Ishikawa (cell line): ENCODE measurements around the gene URB1.

Source experiments
- CEBPB ChIP-seq: IDR thresholded peaks from 2 replicates; pipeline ENCODE4 v1.6.1; 2012
- CREB1 ChIP-seq: IDR thresholded peaks from 2 replicates; pipeline ENCODE4 v1.6.1; 2012; ENCODE audit warnings: low read depth
- EGR1 ChIP-seq: IDR thresholded peaks from 2 replicates; pipeline ENCODE4 v1.6.1; 2012
- EP300 ChIP-seq: IDR thresholded peaks from 2 replicates; pipeline ENCODE4 v1.6.1; 2012; ENCODE audit warnings: borderline replicate concordance
- FOXM1 ChIP-seq: IDR thresholded peaks from 2 replicates; pipeline ENCODE4 v1.6.1; 2012; ENCODE audit warnings: low read depth, borderline replicate concordance
- NFIC ChIP-seq: IDR thresholded peaks from 2 replicates; pipeline ENCODE4 v1.6.1; 2012
- RAD21 ChIP-seq: IDR thresholded peaks from 2 replicates; pipeline ENCODE4 v1.6.1; 2012; ENCODE audit warnings: low read depth
- TAF1 ChIP-seq: IDR thresholded peaks from 2 replicates; pipeline ENCODE4 v1.6.1; 2012; ENCODE audit warnings: low read depth, mild to moderate bottlenecking
- TCF12 ChIP-seq: IDR thresholded peaks from 2 replicates; pipeline ENCODE4 v1.6.1; 2012; ENCODE audit warnings: low read depth
- TEAD4 ChIP-seq: IDR thresholded peaks from 2 replicates; pipeline ENCODE4 v1.6.1; 2012
- YY1 ChIP-seq: IDR thresholded peaks from 2 replicates; pipeline ENCODE4 v1.6.1; 2012; ENCODE audit warnings: low read depth
- ZBTB7A ChIP-seq: IDR thresholded peaks from 2 replicates; pipeline ENCODE4 v1.6.1; 2012; ENCODE audit warnings: low read depth
- TF ChIP-seq, protein P1 (sequence below): IDR thresholded peaks from 2 replicates; pipeline ENCODE4 v1.6.1; 2012
- TF ChIP-seq, protein P2 (sequence below): IDR thresholded peaks from 2 replicates; pipeline ENCODE4 v1.6.1; 2012; ENCODE audit warnings: low read depth, mild to moderate bottlenecking
- TF ChIP-seq, protein P3 (sequence below): IDR thresholded peaks from 2 replicates; pipeline ENCODE4 v1.6.1; 2012

Gene URB1

DNA sequence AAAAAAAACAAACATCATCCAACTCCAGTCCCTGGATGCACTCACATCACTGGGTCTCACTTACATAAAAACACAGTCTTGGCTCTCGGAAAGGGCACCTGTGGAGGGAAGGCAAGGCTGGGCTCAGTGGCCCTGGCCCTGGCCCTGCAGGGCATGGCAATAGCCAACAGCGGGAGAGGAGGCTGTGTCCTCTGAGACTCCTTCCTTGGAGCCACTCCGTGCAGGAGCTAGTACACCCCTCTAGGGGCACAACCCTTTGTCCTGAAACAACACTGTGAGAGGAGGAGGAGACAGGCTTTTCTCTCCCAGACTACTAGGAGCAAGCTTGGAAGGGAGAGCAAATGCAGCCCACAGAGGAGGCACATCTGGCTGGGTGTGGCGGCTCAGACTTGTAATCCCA lies 28.0 kb downstream of the URB1 start:
- TF ChIP-seq TEAD4 (no peak), RAD21 (no peak), FOXM1 (no peak), NFIC (no peak), TCF12 (no peak), EP300 (no peak), CREB1 (no peak), ZBTB7A (no peak), EGR1 (no peak), TAF1 (no peak), CEBPB (no peak), YY1 (no peak)
- TF ChIP-seq, protein P1, sequence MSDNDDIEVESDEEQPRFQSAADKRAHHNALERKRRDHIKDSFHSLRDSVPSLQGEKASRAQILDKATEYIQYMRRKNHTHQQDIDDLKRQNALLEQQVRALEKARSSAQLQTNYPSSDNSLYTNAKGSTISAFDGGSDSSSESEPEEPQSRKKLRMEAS: no peak
- TF ChIP-seq, protein P2, sequence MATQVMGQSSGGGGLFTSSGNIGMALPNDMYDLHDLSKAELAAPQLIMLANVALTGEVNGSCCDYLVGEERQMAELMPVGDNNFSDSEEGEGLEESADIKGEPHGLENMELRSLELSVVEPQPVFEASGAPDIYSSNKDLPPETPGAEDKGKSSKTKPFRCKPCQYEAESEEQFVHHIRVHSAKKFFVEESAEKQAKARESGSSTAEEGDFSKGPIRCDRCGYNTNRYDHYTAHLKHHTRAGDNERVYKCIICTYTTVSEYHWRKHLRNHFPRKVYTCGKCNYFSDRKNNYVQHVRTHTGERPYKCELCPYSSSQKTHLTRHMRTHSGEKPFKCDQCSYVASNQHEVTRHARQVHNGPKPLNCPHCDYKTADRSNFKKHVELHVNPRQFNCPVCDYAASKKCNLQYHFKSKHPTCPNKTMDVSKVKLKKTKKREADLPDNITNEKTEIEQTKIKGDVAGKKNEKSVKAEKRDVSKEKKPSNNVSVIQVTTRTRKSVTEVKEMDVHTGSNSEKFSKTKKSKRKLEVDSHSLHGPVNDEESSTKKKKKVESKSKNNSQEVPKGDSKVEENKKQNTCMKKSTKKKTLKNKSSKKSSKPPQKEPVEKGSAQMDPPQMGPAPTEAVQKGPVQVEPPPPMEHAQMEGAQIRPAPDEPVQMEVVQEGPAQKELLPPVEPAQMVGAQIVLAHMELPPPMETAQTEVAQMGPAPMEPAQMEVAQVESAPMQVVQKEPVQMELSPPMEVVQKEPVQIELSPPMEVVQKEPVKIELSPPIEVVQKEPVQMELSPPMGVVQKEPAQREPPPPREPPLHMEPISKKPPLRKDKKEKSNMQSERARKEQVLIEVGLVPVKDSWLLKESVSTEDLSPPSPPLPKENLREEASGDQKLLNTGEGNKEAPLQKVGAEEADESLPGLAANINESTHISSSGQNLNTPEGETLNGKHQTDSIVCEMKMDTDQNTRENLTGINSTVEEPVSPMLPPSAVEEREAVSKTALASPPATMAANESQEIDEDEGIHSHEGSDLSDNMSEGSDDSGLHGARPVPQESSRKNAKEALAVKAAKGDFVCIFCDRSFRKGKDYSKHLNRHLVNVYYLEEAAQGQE: no peak
- TF ChIP-seq, protein P3, sequence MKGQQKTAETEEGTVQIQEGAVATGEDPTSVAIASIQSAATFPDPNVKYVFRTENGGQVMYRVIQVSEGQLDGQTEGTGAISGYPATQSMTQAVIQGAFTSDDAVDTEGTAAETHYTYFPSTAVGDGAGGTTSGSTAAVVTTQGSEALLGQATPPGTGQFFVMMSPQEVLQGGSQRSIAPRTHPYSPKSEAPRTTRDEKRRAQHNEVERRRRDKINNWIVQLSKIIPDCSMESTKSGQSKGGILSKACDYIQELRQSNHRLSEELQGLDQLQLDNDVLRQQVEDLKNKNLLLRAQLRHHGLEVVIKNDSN: no peak

DNA sequence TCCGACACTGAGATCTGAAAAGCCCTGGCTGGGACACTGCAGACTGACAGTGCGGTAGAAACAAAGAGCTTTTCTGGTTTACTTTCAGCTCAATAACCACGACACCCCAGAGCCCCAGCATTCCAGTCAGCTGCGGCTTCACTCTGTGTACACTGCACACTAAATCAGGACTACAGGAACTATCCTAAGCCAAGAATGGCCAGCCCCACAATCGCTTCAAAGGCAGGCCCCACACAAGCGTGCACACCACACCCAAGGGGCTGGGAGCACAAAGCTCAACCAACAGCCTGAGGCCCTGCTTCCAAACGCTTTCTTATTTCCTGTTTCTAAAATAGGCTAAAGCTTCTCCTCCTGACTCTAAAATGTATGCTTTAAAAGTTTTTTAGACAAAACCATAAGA lies 28.4 kb downstream of the URB1 start:
- no peak for TF ChIP-seq TCF12
- TF ChIP-seq, protein P1: no peak
- TF ChIP-seq, protein P3: no peak
- no peak for TF ChIP-seq RAD21
- TF ChIP-seq CEBPB: no peak
- no peak for TF ChIP-seq ZBTB7A
- TF ChIP-seq TEAD4: no peak
- TF ChIP-seq FOXM1: no peak
- TF ChIP-seq NFIC: no peak

DNA sequence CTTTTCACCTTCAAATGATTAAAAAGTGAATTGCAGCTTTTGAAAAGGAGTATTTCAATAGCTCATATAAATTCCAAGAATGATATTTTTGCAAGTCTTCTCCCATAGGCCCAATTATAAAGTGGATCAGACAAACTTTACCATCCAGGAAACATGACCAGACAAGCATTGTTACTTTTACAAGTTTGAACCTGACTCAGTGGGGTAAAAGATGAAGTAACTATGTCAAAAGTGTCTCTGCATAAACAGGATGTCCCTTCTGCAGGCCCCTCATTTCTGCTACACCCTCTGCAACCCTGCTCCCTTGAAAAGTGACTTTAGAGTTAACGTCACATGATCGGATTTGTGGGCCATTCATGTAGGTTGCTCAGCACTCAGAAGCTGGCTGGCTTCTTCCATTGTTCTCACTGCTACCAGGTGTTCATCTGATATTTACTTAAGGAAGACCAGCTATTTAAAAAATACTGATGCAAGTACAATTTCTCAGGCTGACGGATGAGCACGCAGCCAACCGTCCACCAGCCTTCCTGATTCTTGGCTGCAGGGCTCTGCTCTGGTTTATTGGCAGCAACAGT lies 32.3 kb downstream of the URB1 start:
- TF ChIP-seq CREB1 (no peak), RAD21 (no peak), CEBPB (no peak), EP300 (no peak), ZBTB7A (no peak), TCF12 (no peak), TAF1 (no peak), FOXM1 (no peak), YY1 (no peak), TEAD4 (no peak), NFIC (no peak), EGR1 (no peak)
- TF ChIP-seq, protein P2: no peak
- TF ChIP-seq, protein P3: no peak

DNA sequence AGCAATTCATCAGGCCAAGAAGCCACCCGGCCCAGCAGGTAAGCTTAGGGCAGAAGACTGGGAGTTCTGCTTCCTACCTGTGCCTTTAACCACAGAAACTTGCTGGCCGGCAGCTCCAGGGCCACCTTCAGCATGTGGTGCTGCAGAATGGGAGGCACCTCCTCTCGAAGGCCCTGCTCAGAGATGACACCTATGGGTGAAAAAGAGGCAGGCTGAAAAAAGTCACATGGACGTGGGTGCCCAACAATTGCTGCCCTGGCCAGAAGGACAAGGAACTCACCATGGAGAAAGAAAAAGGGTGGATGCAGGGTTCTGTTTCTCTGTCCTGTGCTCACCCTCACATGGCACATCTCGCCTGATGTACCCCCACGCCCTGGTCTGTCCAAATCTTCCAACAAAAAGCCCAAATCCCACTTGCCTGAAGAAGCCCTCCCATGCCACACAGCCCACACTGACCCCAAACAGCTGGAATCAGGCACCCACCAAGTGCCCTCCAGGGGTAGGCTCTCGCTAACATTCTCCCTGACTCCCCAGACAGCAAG lies 33.0 kb downstream of the URB1 start:
- TF ChIP-seq EGR1 (no peak), EP300 (no peak)

DNA sequence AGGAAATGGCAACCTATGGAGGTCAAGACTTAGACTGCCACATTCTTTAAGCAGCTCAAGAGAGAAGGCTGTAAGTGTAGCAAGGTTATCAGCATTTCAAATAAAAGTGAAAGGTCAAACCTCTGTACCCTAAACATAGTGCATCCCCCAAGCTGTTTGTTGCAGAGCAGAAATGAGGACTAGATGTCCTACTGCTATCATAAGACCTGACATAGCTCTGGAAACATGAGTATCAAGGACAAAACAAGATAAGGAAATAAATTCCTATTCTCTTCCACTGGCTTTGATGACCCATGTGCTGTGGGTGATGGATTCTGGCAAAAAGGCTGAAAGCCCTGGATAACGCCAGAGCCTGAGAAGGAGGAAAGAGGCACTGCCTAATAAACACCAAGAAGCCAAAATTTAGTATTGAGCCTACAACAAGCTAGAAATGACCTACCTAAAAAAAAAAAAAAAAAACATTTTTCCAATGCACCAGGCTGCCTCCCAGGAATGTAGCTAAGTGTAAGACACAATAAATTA lies 35.9 kb downstream of the URB1 start:
- no peak for TF ChIP-seq FOXM1
- TF ChIP-seq, protein P2: no peak
- TF ChIP-seq NFIC: no peak
- TF ChIP-seq, protein P1: no peak
- TF ChIP-seq, protein P3: no peak
- TF ChIP-seq CREB1: no peak
- TF ChIP-seq TAF1: no peak
- TF ChIP-seq EP300: no peak
- TF ChIP-seq ZBTB7A: no peak
